Breast epithelium (tissue), 4 donors: ENCODE measurements around the gene ENTPD7. TPM values are rescaled to one million over a fixed set of nuclear protein-coding genes. Genes with fewer than 3 reads are reported as not detected.

Experiments used
- DNase-seq, 2 donors: peaks; one replicate each; pipeline ENCODE4 v3.0.0-alpha.2; 2019; ENCODE audit warnings: low spot score in 2 of 2
- H3K27ac ChIP-seq, 2 donors: fragments of 200-600 bp; sonication (generic) in 1 of 2; one replicate each; pipeline ENCODE4 v1.5.1; 2016 to 2019; ENCODE audit warnings: mild to moderate bottlenecking in 1 of 2
- H3K27me3 ChIP-seq, 2 donors: fragments of 200-600 bp; sonication (generic) in 1 of 2; one replicate each; pipeline versions ENCODE4 v1.5.1 to v1.6.0; 2017 to 2019; ENCODE audit warnings: control low read depth in 1 of 2, mild to moderate bottlenecking in 1 of 2
- H3K36me3 ChIP-seq: fragments of 200-600 bp; one replicate; pipeline ENCODE4 v1.5.1; 2019
- H3K4me1 ChIP-seq, 2 donors: fragments of 200-600 bp; sonication (generic); one replicate each; pipeline ENCODE4 v1.5.1; 2016 to 2019; ENCODE audit warnings: control low read depth in 1 of 2
- H3K4me3 ChIP-seq, 3 donors: fragments of 200-600 bp; sonication (generic); 1 replicate in 2 of 3; 2 replicates in 1 of 3; pipeline ENCODE4 v1.5.1; 2016 to 2019; ENCODE audit warnings: mild to moderate bottlenecking in 3 of 3, moderate library complexity in 2 of 3
- H3K9me3 ChIP-seq, 2 donors: fragments of 200-600 bp; sonication (generic) in 1 of 2; one replicate each; pipeline ENCODE4 v1.5.1; 2016 to 2019; ENCODE audit warnings: control low read depth in 1 of 2
- CTCF ChIP-seq, 3 donors: fragments of 450-650 bp; IDR thresholded peaks; one replicate each; pipeline ENCODE4 v1.5.1; 2016 to 2017; ENCODE audit warnings: antibody characterized with exemption in 3 of 3, mild to moderate bottlenecking in 3 of 3, moderate library complexity in 3 of 3
- POLR2A ChIP-seq: fragments of 450-650 bp; IDR thresholded peaks from one replicate; pipeline ENCODE4 v1.6.1; 2016; ENCODE audit warnings: antibody characterized with exemption, mild to moderate bottlenecking, moderate library complexity
- POLR2AphosphoS5 ChIP-seq, 3 donors: sonication (generic); formaldehyde crosslinking; IDR thresholded peaks; one replicate each; pipeline ENCODE4 v1.6.1; 2017; ENCODE audit warnings: antibody characterized with exemption in 3 of 3
- intact Hi-C: fragments of 100-400 bp; cut with DNase I; formaldehyde crosslinking; loops from one replicate; pipeline ENCODE4 v1.15.1; 2023; ENCODE audit warnings: low total_unique reads
- total RNA-seq, 3 donors: library from RNA; depleted of rRNA; stranded (reverse); fragments of >200 nt; gene quantifications; one replicate each; pipeline ENCODE4 v1.1.0, GENCODE V29; 2016

The ENTPD7 gene
- total RNA-seq, 3 donors from 2014 or later: 3.5 to 11.6 (median 10.8) TPM

DNA sequence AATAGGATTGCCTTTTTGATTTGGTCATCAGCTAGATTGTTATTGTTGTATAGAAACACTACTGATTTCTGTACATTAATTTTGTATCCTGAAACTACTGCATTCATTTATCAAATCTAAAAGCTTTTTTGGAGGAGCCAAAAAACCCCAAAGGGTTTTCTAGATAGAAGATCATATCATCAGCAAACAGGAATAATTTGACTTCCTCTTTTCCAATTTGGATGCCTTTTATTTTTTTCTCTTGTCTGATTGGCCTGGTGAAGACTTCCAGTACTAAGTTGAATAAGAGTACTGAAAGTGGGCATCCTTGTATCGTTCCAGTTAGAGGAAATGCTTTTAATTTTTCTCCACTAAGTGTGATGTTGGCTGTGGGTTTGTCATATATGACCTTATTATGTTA lies 10.6 kb upstream of the ENTPD7 start:
- TF ChIP-seq POLR2AphosphoS5 (IDR thresholded peaks at IDR 0.05): no peak
- no peak for TF ChIP-seq POLR2A
- no peak for TF ChIP-seq CTCF (IDR thresholded peaks at IDR 0.05)
- no peak overlapping the region for H3K27ac ChIP-seq
- H3K4me3 ChIP-seq: no peak overlapping the region
- no peaks in the 10 kb centered on the region for H3K4me1 ChIP-seq
- no peaks in the 10 kb centered on the region for H3K36me3 ChIP-seq
- H3K9me3 ChIP-seq: no peaks in the 10 kb centered on the region
- DNase-seq: no peak
- intact Hi-C loops: no loop called here
- H3K27me3 ChIP-seq: no peaks in the 10 kb centered on the region

- intact Hi-C loops: no loop called here
- TF ChIP-seq POLR2AphosphoS5 (IDR thresholded peaks at IDR 0.05) (no peak), POLR2A (no peak), CTCF (IDR thresholded peaks at IDR 0.05) (no peak)
- Histone ChIP-seq H3K27ac (no peak overlapping the region), H3K4me3 (no peak overlapping the region), H3K36me3 (no peaks in the 10 kb centered on the region), H3K27me3 (no peaks in the 10 kb centered on the region), H3K4me1 (no peaks in the 10 kb centered on the region), H3K9me3 (no peaks in the 10 kb centered on the region)
- DNase-seq: no peak
Observed at GRCh38 chr10:99652800-99653390, 6.4 kb upstream of the ENTPD7 start.

- H3K9me3 ChIP-seq: no peaks in the 10 kb centered on the region
- H3K36me3 ChIP-seq: no peaks in the 10 kb centered on the region
- H3K27me3 ChIP-seq: no peaks in the 10 kb centered on the region
- TF ChIP-seq CTCF (IDR thresholded peaks at IDR 0.05) (no peak), POLR2A (no peak), POLR2AphosphoS5 (IDR thresholded peaks at IDR 0.05) (no peak)
- DNase-seq: no peak
- intact Hi-C loops: no loop called here
- H3K4me3 ChIP-seq: no peak overlapping the region
- H3K4me1 ChIP-seq: peaks cover 0 to 6% of the 10 kb centered on the region in 2 donors
- peak overlapping the region in 1 of 2 donors; percentile 26 for H3K27ac ChIP-seq
Observed at GRCh38 chr10:99654390-99655175, 4.7 kb upstream of the ENTPD7 start.

DNA sequence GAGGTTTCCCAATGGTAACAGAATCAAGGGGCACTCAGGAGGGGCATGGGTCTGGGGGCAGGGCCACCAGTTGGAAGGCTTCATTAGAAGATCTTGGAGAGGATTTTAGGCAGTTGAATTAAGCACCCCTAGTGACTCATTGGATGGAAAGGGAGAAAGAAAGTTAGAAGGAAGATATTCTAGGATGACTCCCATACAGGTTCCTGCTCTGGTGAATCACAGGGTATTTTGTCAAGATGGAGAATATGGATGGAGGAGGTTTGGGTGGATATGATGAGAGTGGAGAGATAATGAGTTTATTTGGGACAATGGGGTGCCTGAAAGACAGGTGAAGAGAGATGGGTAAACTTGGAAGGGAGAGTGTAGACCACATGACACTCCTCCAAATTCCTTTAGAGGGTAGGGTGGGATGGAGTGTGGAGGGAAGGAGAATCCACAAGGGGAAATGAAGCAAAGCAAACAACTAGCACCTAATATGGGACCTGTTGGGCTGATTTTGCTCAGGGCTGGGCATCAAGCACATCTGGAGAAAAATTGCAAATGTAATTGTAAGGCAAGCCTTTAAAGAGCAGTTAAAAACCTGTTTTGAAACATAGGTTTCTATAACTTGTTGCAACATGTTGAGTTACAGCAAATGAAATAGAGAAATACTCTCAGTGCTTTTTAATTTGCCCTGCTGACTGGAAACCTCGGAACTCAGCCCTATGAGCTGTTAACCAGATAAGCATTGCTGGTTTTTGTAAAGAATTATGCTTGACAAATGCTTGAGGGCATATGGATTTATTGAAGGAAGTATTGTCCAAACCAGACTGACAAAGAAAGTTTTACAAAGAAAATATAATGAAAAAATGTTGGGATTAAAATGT lies 2.9 kb upstream of the ENTPD7 start:
- H3K9me3 ChIP-seq: no peaks in the 10 kb centered on the region
- no peaks in the 10 kb centered on the region for H3K27me3 ChIP-seq
- H3K27ac ChIP-seq: peak overlapping the region in 1 of 2 donors; percentile 45
- no peak for DNase-seq
- peaks cover 0 to 11% of the 10 kb centered on the region in 2 donors for H3K4me1 ChIP-seq
- intact Hi-C loops: no loop called here
- no peaks in the 10 kb centered on the region for H3K36me3 ChIP-seq
- TF ChIP-seq CTCF (IDR thresholded peaks at IDR 0.05): no peak
- no peak for TF ChIP-seq POLR2AphosphoS5 (IDR thresholded peaks at IDR 0.05)
- TF ChIP-seq POLR2A: no peak
- H3K4me3 ChIP-seq: no peak overlapping the region
